Mucosa of gallbladder (tissue), 1 donor: ENCODE measurements around the gene ARHGAP5. TPM values are rescaled to one million over a fixed set of nuclear protein-coding genes. Genes with fewer than 3 reads are reported as not detected.
"Not testable (repeated sequence)": the region's sequence is repeated elsewhere in the genome, so short reads cannot be mapped to it uniquely, and the experiment has no call there.

Experiments
- DNase-seq: peaks from one replicate; pipeline ENCODE4 v3.0.0-alpha.2; 2020; ENCODE audit warnings: low spot score
- total RNA-seq: library from RNA; stranded (reverse); gene quantifications from one replicate; pipeline ENCODE4 v1.2.1, GENCODE V29; 2021
- donor health status: DM: no; HTN: no; CAD: no.

Gene ARHGAP5
- total RNA-seq, 1 donor from 2014 or later: 134 TPM

DNA sequence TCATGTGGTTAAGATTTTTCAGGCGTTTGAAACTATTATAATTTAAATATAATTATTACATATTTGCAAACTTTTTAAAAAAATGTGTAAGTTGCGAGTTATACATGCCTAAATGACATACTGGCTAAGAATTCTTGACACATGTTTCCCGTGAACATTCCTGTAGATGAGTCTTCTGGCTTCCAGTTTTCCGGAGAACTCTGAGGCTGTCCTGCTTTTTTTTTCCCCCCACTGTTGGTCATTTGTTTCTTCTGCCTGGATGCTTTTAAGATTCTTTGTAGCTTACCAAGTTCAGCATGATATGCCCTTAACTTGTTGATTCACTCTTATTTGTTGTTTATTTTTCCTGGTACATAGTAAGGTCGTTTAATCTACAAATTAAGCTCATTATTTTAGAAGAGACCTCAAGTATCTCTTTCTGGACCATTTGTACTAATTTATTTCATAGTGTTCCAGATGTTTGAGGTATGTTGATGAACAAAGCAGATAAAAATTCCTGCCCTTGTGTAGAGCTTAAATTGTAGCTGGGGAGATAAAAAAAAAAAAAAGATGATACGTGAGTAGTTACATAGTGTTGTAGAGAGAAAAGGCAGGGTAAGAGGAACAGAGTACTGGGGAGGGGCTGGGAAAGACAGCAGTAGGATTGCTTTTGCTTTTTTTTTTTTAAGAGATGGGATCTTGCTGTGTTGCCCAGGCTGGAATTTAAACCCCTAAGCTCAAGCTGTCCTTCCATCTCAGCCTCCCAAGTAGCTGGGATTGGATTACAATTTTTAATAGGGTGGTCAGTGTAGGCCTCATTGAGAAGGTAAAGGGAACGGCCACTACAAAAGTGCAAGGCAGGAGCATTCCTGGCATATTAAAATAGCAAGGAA lies 32.8 kb downstream of the ARHGAP5 start:
- no peak for DNase-seq

DNA sequence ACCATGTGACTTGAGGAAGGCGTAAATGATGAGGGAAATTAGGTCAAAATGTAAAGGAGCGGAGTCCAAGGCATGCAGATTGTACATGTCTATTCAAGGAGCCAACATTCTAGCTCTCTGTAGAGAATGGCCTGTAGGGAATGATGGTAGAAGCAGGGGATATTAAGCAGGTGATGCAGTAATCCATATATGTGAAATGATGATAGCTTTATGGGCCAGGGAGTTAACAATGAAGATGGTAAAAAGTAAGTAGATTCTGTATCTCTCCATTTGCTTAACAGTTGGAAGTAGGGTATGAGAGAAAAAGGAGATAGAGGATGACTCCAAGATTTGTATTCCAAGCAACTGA lies 33.4 kb downstream of the ARHGAP5 start:
- DNase-seq: no peak

DNA sequence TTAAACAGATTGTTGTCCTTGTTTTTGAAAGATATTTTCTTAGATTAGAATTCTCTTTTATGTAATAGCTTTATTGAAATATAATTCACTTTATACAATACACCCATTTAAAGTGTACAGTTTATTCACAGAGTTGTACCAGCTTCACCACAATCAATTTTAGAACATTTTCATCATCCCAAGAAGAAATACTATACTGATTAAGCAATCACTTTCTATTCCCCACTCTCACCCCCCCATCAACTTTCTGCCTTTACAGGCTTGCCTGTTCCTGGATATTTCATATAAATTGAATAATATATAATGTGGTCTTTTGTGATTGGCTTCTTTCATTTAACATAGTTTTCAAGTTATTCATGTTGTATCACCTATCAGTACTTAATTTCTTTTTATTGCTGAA lies 44.4 kb downstream of the ARHGAP5 start:
- no peak for DNase-seq

DNA sequence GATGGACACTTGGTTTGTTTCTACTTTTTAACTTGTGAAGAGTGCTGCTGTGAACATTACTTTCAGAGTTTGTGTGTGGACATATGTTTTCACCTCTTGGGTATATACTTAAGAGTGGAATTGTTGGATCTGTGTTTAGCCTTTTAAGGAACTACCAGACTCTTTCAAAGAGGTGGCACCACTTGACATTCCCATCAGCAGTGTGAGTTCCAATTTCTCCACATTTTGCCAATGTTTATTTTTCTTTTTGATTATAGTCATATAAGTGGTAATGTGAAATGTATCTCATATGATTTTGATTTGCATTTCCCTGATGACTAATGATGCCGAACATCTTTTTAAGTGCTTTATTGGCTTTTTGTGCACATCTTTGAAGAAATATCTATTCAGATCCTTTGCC lies 44.8 kb downstream of the ARHGAP5 start:
- no peak for DNase-seq

DNA sequence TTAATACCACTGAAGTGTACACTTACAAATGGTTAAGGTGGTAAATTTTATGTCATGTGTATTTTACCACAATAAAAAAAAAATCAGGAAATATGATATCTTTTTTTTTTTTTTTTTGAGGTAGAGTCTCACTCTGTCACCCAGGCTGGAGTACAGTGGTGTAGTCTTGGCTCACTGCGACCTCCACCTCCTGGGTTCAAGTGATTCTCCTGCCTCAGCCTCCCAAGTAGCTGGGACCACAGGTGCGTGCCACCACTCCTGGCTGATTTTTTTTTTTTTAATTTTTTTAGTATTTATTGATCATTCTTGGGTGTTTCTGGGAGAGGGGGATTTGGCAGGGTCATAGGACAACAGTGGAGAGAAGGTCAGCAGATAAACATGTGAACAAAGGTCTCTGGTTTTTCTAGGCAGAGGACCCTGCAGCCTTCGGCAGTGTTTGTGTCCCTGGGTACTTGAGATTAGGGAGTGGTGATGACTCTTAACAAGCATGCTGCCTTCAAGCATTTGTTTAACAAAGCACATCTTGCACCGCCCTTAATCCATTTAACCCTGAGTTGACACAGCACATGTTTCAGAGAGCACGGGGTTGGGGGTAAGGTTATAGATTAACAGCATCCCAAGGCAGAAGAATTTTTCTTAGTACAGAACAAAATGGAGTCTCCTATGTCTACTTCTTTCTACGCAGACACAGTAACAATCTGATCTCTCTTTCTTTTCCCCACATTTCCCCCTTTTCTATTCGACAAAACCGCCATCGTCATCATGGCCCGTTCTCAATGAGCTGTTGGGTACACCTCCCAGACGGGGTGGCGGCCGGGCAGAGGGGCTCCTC lies 50.0 kb downstream of the ARHGAP5 start:
- not testable (repeated sequence) for DNase-seq

DNA sequence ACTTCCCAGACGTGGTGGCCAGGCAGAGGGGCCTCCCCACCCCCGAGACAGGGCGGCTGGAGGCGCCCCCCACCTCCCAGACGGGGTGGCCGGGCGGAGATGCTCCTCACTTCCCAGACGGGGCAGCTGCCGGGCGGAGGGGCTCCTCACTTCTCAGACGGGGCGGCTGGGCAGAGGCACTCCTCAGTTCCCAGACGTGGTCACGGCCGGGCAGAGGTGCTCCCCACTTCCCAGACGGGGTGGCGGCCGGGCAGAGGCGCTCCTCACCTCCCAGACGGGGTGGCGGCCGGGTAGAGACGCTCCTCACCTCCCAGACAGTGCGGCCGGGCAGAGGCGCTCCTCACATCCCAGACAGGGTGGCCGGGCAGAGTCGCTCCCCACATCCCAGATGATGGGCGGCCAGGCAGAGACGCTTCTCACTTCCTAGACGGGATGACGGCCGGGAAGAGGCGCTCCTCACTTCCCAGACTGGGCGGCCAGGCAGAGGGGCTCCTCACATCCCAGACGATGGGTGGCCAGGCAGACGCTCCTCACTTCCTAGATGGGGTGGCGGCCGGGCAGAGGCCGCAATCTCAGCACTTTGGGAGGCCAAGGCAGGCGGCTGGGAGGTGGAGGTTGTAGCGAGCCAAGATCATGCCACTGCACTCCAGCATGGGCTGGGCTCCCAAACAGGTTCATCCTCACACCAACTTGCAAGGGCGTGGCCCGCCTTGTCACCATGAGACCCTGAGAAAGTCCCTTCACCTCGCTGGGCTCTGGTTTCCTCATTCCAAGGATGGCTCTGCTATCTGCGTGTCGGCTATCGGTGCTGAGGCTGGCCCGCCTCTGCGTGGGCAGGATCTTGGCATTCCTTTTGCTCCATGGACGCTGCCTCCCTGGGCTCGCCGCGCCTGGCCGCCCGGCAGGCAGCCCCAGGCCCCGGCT lies 50.9 kb downstream of the ARHGAP5 start:
- not testable (repeated sequence) for DNase-seq

DNA sequence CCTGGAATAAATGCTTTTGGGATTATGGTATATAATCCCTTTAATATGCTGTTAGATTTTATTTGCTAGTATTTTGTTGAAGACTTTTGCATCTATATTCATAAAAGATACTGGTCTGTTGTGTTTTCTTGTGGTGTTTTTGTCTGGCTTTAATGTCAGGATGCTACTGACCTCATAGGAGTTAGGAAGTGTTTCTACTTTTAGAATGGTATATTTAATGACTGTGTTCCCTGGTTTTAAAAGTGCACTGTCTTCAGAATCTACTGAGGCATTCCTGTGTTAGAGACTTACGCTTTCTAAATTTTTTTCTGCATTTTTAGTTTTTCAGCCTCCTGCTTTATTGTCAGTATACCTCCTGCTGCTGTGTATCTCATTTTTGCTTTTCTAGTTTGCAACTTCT lies 51.6 kb downstream of the ARHGAP5 start:
- DNase-seq: no peak

DNA sequence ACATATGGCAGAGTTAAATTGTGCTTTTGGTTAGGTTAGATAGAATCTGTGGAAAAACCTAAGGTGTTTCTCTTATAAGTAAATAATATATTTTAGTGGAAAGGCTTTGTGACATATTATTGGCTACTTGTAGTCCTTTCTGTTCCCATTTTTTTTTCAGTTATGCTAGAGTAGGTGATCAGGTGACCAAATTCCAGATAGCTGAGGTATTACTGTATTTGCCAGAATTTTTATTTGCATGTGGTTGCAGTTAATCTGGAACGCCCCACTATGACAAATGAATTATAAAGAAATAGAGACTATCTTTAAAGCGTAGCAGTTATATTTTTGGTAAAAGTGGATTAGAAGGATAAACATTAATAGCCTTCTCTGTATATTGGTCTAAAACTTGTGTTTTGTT lies 52.0 kb downstream of the ARHGAP5 start:
- DNase-seq: no peak

DNA sequence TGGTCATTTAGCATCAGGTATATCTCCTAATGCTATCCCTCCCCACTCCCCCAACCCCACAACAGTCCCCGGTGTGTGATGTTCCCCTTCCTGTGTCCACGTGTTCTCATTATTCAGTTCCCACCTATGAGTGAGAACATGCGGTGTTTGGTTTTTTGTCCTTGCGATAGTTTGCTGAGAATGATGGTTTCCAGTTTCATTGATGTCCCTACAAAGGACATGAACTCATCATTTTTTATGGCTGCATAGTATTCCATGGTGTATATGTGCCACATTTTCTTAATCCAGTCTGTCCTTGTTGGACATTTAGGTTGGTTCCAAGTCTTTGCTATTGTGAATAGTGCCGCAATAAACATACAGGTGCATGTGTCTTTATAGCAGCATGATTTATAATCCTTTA lies 54.6 kb downstream of the ARHGAP5 start:
- DNase-seq: not testable (repeated sequence)

DNA sequence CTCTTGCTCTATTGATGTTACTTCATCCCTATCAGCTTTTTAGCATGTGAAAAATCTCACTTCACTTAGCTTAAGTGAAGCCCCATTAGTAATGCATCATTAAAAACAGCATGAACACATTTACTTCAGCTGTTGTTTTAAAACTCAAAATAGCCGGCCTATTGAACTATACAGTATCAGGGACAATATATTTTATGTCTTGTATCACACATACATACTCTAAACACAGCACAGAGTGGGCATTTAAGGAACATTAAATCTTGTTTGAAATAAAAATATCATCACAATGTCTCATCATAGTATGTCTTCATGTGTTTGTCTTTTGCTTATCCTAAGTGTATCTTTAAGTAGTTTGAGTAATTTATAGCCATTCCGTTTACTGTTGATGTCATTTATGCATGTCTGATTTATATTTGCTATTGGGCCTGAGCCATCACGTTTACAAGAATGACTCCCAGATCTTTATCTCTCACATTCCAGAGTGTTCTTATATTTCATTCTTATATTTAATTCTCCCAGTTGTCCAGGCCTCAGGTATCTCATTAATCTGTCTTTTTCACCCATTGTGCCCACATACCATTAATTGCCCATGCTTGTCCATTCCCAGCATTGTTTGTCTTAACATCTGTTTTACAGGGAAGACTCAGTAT lies 57.5 kb downstream of the ARHGAP5 start:
- no peak for DNase-seq

DNA sequence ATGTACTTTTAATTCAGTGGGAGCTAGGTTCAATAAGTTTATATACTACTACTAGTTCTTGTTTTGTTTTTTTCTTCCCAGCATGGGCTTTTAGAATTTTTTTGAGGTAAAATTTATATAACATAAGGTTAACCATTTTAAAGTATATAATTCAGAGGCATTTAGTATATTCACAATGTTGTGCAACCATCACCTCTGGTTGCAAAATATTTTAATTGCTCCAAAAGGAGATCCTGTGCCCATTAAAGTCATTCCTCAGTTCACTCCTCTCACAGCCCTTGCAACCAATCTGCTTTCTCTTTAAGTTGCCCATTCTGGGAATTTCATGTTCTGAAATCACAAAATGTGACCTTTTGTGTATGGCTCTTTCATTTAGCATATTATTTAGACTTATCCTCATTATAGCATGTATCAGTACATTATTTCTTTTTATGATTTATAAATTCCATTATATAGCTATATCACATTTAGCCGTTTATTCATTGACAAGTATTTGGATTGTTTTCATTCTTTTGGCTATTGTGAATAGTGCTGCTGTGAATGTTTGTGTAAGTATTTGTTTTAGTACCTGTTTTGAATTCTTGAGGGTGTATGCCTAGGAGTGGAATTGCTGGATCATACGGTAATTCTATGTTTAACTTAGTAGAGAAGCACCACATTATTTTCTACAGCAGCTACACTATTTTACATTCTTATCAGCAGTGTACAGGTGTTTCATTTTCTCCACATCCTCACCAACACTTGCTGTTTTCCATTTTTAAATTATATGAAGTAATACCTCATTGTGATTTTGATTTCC lies 59.1 kb downstream of the ARHGAP5 start:
- DNase-seq: no peak

DNA sequence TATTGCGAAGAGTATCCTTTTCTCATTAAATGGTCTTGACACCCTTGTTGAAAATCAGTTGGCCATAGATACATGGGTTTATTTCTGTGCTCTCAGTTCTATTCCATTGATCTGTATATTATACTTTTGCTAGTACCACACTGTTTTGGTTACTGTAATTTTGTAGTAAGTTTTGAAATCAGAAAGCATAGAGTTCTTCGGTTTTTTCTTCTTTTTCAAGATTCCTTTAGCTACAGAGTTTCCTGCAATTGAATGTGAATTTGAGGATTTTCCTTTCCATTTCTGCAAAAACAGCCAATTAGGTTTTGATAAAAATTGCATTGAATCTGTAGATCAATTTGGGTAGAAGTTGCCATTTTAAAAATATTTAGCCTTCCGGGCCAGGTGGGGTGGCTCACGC lies 60.2 kb downstream of the ARHGAP5 start:
- no peak for DNase-seq

DNA sequence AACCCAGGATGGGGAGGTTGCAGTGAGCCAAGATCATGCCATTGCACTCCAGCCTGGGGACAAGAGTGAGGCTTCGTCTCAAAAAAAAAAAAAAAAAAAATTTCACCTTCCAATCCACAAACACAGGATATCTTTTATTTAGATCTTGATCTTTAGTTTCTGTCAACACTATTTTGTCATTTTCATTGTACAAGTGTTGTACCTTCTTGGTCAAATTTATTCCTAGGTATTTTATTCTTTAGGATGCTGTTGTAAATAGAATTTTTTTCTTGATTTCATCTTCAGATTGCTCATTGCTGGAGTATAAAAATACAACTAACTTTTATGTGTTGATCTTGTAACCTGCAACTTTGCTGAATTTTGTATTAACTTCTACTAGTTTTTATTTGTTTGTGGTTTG lies 60.8 kb downstream of the ARHGAP5 start:
- DNase-seq: no peak

DNA sequence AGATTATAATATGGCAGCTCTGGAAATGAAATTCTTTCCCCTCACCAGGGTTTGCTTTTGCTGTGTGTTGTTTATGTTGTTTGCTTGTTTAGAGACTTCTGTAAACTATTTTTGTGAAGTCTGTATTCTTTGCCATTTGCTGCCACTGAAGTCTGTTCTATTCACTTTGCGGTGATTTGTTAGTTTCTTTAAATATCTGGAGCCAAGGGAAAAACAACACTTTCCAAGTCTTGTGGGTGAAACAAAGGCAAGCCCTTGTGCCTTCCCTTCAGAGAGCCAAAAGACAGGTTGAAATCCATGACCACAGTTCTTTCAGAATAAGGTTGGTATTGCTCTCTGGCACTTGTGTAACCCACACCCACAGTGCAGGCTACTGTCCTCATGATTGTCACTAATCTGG lies 65.2 kb downstream of the ARHGAP5 start:
- DNase-seq: no peak

DNA sequence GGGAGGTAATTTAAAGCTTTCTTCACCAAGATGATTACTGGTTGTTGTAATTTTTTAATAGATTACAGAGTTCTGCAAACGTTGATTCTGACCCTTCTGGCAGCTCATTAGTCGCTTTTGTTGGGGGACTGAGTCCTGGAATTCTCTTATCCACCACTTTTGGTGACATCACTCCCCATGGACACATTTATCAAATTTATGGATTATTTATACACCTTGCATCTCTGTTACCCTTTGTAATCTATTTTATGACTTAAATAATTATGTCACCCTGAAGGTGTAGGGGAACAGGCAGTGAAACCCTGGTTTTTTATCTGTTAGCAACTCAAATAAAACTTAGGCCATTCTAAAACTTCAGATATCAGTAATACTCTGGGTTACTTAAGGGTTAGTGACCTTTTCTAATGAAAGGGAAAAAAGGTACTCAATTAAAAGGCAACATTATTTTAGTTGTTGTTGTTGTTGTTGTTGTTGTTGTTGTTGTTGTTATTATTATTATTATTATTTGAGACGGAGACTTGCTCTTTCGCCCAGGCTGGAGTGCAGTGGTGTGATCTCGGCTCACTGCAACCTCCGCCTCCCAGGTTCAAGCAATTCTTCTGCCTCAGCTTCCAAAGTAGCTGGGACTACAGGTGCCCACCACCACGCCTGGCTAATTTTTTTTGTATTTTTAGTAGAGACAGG lies 65.8 kb downstream of the ARHGAP5 start:
- DNase-seq: no peak

DNA sequence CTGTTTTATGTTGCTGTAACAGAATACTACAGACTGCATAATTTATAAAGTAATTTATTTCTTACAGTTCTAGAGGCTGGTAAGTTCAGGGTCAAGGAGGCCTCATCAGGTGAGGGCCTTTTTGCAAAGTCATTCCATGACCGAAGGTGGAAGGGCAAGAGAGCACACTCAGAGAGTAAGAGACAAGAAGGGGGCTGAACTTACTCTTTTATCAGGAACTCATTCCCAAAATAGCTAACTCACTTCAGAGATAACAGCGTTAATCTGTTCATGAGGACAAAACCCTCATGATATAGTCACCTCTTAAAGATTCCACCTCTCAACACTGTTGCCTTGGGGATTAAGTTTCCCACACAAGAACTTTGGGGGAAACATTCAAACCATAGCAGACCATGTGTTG lies 73.3 kb downstream of the ARHGAP5 start:
- no peak for DNase-seq

DNA sequence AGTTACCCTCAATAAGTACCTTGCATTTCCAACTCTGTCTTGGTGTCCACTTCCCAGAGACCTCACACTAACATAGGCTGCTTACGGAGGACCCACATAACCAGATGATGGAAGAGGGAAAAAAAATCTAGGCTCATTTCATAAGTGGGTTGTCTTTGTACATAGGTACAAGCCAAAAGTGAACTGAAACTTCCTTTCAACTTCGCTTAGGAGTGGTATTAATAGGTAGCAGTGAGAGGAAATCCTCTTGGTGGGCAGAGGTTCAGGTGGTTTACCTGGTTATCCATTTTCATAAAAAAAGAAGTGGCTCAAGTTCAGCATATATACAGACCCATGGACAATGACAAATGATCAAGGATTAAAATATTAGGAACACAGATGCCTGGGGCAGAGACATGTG lies 88.9 kb downstream of the ARHGAP5 start:
- no peak for DNase-seq

DNA sequence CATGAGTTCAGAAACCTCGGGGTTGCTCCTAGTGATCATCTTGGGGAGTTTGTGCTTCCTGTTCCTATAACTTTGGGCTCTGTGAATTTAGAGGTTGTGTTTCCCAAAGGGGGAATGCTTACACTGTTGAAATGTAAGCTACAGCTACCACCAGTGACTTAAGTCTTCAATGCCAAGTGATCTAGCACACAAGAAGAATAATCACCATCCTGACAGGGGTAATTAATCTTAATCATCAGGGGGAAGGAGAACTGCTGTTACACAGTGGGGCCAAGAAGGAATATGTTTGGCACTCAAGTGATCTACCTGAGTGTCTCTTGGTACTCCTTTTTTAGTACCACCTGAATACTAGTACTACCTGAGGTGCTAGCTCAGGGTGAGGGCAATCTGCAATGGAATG lies 89.8 kb downstream of the ARHGAP5 start:
- no peak for DNase-seq

DNA sequence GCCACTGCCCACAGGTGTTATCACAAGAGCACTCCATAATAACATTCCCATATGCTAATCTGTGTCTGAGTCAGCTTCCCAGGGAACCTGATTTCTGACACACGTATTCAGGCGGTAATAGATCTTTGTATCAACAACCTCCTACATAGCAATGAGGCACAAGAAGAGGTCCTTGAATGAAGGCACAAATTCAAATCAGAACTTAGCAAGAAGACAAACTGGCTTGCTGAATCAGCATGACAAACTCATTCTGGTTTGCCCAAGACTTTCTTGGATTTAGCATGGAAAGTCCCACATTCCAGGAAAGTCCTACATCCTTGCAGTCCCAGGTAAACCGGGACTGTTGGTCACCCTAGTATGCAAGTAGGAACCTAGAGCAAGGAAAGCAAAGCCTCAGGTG lies 90.8 kb downstream of the ARHGAP5 start:
- no peak for DNase-seq

DNA sequence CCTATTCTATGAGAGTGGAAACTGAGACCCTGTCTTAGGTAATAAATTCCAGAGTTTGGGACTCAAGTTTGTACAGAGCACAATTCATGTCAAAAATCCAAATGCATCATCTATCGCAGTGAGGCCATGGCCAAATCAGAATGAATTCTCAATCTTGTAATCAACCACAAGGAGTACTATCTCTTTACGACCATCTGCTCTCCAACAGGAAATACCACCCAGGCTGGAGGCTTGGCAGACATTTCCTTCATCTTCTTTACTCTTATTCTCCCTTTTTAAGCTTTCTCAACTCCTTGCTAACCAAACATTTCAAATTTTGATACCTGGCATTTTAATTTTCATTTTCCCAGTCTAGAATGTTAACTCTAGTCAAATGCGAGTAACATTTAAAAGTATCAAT lies 92.1 kb downstream of the ARHGAP5 start:
- DNase-seq: no peak
